ENCODE data around the gene SIRPA.

DNA sequence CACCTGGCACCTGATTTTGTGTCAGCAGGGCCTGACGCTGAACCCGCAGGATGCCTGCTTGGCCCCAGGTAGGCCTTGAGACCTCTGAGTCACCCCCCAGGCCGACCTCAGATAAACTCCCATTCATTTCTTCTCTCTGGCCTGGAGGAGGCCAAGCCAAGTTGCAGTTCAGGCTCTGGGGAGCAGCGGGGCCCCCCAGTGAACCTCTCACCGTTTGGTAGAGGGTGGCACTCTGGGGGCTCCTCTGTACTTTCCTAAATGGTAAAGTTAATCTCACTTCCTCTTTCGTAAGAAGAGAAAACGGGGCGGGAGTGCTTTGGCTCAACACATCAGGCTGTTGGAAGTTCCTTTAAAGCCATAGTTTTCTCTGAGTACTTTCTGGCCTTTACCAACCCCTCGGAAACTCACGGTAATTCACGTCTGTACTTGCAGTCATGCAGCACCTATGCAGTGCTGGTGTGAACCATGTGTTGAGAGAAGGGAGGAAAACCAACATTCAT is 2.8 kb downstream of the SIRPA start:
- TF ChIP-seq CTCF (conservative IDR thresholded peaks at IDR 0.05 in 1 of 2, IDR thresholded peaks at IDR 0.05 in 1 of 2; ENCODE audit: low read depth in 1 of 2, low read length in 2 of 2) (no peak), EZH2 (IDR thresholded peaks at IDR 0.05; ENCODE audit: low read length, missing control alignments) (no peak)

Data from fibroblast of lung (primary cell).